Parathyroid adenoma (tissue), 2 donors: ENCODE data around the gene VANGL2.
A peak's percentile ranks its signal among the peaks of the same experiment; 100 is the strongest.

Experiments
- H2AFZ ChIP-seq: fragments of 300-600 bp; sonication (generic); one replicate; pipeline ENCODE4 v1.7.0; 2017; ENCODE audit warnings: antibody characterized with exemption, mild to moderate bottlenecking
- H3K27ac ChIP-seq: fragments of 300-600 bp; sonication (generic); one replicate; pipeline ENCODE4 v1.7.0; 2017
- H3K27me3 ChIP-seq: fragments of 300-600 bp; sonication (generic); one replicate; pipeline ENCODE4 v1.7.0; 2017; ENCODE audit warnings: low read length; ENCODE audit not compliant: control insufficient read depth, insufficient read depth
- H3K36me3 ChIP-seq: fragments of 300-600 bp; sonication (generic); one replicate; pipeline ENCODE4 v1.7.0; 2017; ENCODE audit warnings: low read length; ENCODE audit not compliant: control insufficient read depth, insufficient read depth
- H3K4me1 ChIP-seq: fragments of 300-600 bp; sonication (generic); one replicate; pipeline ENCODE4 v1.7.0; 2017; ENCODE audit warnings: control low read depth
- H3K4me2 ChIP-seq: fragments of 300-600 bp; sonication (generic); one replicate; pipeline ENCODE4 v1.7.0; 2017; ENCODE audit warnings: low read length
- H3K4me3 ChIP-seq: fragments of 300-600 bp; sonication (generic); one replicate; pipeline ENCODE4 v1.7.0; 2017; ENCODE audit warnings: low read depth, low read length
- H3K79me2 ChIP-seq: fragments of 300-600 bp; sonication (generic); one replicate; pipeline ENCODE4 v1.7.0; 2017; ENCODE audit warnings: control low read depth
- H3K9ac ChIP-seq: fragments of 300-600 bp; sonication (generic); one replicate; pipeline ENCODE4 v1.7.0; 2017; ENCODE audit warnings: mild to moderate bottlenecking
- H3K9me3 ChIP-seq: fragments of 300-600 bp; sonication (generic); one replicate; pipeline ENCODE4 v1.7.0; 2017; ENCODE audit warnings: low read length; ENCODE audit not compliant: control insufficient read depth
- TF ChIP-seq, protein P1 (sequence below): fragments of 300-600 bp; sonication (generic); IDR thresholded peaks from one replicate; pipeline ENCODE4 v1.7.0; 2017; ENCODE audit warnings: antibody characterized with exemption, mild to moderate bottlenecking
- donor health status: primary hyperparathyroidism.

Gene VANGL2

DNA sequence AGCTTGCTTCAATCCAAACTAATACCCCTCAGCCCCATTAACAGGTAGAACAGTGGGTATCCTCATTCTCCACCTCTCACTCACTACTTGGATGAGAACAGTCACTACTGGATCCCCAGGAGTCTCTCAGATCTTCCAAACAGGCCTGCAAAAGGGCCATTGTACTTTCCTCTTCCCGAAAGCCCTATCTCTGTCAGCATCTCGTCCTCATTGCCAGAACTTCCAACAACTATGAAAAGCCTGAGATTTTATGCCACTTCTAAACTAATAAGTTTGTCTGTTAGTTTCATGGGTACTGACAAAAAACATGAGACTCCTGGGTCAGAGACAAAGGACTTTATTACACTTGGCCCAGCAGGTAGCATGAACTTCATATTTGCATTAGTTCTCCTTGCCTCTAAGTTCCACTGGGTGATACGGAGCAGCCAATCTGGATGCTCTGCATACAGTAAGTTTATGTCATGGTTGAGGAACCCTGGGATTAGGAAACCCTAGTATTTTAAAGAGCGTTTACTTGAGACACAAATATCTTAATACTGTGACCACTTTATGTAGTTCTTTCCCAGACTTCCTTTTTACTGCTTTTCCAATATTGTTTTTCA, 38.1 kb downstream of the VANGL2 start:
- Histone ChIP-seq H3K4me2 (no peak overlapping the region), H3K9me3 (no peaks in the 10 kb centered on the region), H3K27me3 (no peaks in the 10 kb centered on the region), H3K4me1 (no peaks in the 10 kb centered on the region), H3K36me3 (no peaks in the 10 kb centered on the region), H3K4me3 (no peak overlapping the region), H2AFZ (peak overlapping the region; percentile 67), H3K9ac (no peak overlapping the region), H3K27ac (no peak overlapping the region), H3K79me2 (no peaks in the 10 kb centered on the region)
- TF ChIP-seq, protein P1, sequence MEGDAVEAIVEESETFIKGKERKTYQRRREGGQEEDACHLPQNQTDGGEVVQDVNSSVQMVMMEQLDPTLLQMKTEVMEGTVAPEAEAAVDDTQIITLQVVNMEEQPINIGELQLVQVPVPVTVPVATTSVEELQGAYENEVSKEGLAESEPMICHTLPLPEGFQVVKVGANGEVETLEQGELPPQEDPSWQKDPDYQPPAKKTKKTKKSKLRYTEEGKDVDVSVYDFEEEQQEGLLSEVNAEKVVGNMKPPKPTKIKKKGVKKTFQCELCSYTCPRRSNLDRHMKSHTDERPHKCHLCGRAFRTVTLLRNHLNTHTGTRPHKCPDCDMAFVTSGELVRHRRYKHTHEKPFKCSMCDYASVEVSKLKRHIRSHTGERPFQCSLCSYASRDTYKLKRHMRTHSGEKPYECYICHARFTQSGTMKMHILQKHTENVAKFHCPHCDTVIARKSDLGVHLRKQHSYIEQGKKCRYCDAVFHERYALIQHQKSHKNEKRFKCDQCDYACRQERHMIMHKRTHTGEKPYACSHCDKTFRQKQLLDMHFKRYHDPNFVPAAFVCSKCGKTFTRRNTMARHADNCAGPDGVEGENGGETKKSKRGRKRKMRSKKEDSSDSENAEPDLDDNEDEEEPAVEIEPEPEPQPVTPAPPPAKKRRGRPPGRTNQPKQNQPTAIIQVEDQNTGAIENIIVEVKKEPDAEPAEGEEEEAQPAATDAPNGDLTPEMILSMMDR: no peak

DNA sequence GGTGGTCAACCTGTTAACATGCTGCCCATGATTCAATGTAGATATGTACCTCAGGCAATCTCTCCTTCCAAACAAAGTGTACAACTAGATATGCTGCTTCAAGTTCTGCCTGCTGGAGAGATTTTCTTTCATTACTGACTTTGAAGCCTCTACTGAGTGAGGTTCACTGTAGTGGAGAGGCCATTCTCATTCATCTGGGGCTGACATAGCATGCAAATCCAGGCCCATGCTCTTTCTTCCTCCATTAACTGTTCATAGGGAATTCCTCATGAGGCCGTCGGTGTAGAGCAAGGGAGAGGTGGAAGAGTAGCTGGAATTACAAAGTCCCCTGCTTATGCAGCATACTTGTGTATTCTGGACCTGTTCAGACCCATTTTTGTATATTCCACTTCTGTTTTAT, 38.6 kb downstream of the VANGL2 start:
- H3K27ac ChIP-seq: no peak overlapping the region
- no peak overlapping the region for H2AFZ ChIP-seq
- H3K4me2 ChIP-seq: no peak overlapping the region
- H3K9me3 ChIP-seq: no peaks in the 10 kb centered on the region
- no peaks in the 10 kb centered on the region for H3K36me3 ChIP-seq
- H3K4me3 ChIP-seq: no peak overlapping the region
- H3K4me1 ChIP-seq: no peaks in the 10 kb centered on the region
- no peak overlapping the region for H3K9ac ChIP-seq
- H3K79me2 ChIP-seq: no peaks in the 10 kb centered on the region
- TF ChIP-seq, protein P1: no peak
- no peaks in the 10 kb centered on the region for H3K27me3 ChIP-seq

DNA sequence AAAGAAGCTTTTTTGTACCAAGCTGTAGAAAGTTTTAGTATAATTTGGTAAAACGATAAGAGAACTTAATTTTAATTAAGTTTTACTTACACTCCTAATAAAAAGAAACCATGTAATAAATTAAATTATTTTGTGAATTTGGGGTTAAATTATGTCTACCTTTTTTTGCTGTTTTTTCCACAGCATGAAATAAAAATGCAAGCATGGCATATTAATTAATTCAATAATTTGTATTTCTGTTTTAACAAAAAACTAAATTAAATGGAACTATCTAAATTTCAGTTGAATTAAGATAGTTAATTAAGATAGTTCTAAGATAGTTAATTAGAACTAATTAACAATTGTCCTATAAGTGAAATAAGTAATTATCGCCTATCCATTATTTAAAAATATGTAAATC, 39.4 kb downstream of the VANGL2 start:
- Histone ChIP-seq H3K79me2 (no peaks in the 10 kb centered on the region), H3K27ac (no peak overlapping the region), H3K9ac (no peak overlapping the region), H3K4me2 (no peak overlapping the region), H3K4me3 (no peak overlapping the region), H2AFZ (no peak overlapping the region), H3K4me1 (no peaks in the 10 kb centered on the region), H3K27me3 (no peaks in the 10 kb centered on the region), H3K36me3 (no peaks in the 10 kb centered on the region), H3K9me3 (no peaks in the 10 kb centered on the region)
- TF ChIP-seq, protein P1: no peak

DNA sequence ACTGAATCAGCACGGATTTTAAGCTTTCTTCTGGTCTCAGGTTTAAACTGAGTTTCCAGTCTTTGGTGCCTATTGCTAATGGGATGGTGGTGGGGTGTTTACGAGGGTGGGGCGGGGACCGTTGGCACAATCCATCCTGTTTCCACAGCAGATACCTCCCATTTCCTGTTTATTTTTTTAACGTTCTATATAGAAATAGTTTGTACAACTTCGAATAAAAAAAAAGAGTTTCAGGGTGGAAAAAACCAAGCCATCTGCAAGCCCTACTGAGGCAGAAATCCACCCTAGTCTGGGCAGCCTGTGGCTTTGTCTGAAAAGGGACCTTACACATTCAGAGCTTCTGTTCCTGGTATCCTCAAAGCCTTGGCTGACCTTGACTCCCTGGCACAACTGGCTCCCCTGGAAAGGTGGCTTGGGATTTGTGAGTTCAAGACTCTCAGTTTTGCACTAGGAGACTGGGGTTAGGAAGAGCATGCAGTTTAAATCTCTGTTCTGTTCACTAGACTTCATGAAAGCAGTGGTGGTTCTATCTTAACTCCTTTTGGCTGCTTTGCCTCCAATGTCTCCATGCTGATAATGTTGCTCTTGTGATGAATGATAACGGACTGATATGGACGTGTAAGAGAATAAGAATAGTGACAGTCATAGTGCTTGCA, 46.7 kb downstream of the VANGL2 start:
- TF ChIP-seq, protein P1: no peak
- Histone ChIP-seq H3K9me3 (no peaks in the 10 kb centered on the region), H3K36me3 (no peaks in the 10 kb centered on the region), H2AFZ (no peak overlapping the region), H3K4me1 (no peaks in the 10 kb centered on the region), H3K79me2 (no peaks in the 10 kb centered on the region), H3K4me2 (no peak overlapping the region), H3K27me3 (no peaks in the 10 kb centered on the region), H3K9ac (no peak overlapping the region), H3K4me3 (no peak overlapping the region), H3K27ac (no peak overlapping the region)

DNA sequence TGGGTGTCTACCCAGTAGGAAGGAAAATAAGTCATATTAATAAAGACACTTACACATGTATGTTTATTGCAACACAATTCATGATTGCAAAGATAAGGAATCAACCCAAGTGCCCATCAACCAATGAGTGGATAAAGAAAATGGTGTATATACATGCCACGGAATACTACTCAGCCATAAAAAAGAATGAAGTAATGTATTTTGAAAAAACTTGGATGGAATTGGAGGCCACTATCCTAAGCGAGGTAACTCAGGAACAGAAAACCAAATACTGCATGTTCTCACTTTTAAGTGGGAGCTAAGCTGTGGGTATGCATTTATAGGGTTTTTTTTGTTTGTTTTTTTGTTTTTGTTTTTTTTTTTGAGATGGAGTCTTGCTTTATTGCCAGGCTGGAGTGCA, 49.1 kb downstream of the VANGL2 start:
- Histone ChIP-seq H3K9me3 (no peaks in the 10 kb centered on the region), H3K79me2 (no peaks in the 10 kb centered on the region), H3K4me1 (no peaks in the 10 kb centered on the region), H3K4me2 (no peak overlapping the region), H3K27me3 (no peaks in the 10 kb centered on the region), H3K4me3 (no peak overlapping the region), H3K36me3 (no peaks in the 10 kb centered on the region), H2AFZ (no peak overlapping the region), H3K9ac (no peak overlapping the region), H3K27ac (no peak overlapping the region)
- TF ChIP-seq, protein P1: no peak
